Neural progenitor cell (in vitro differentiated cells): ENCODE results near the gene SUSD3. TPM values are rescaled to one million over a fixed set of nuclear protein-coding genes. Genes with fewer than 3 reads are reported as not detected.

ENCODE experiments used
- DNase-seq: peaks from one replicate; pipeline ENCODE4 v3.0.0-alpha.2; 2016; ENCODE audit warnings: low spot score
- H2AFZ ChIP-seq: fragments of 200-600 bp; sonication (generic); replicated peaks from 2 replicates; pipeline ENCODE4 v1.6.1; 2016; ENCODE audit warnings: antibody characterized with exemption
- H3F3A ChIP-seq: fragments of 200-600 bp; sonication (generic); 2 replicates; pipeline ENCODE4 v1.6.1; 2016; ENCODE audit warnings: antibody characterized with exemption, low read depth
- H3K27ac ChIP-seq: fragments of 200-600 bp; sonication (generic); 2 replicates; pipeline ENCODE4 v1.5.1; 2016; ENCODE audit warnings: mild to moderate bottlenecking
- H3K27me3 ChIP-seq: fragments of 200-600 bp; sonication (generic); 2 replicates; pipeline ENCODE4 v1.6.1; 2016; ENCODE audit warnings: mild to moderate bottlenecking, moderate library complexity
- H3K36me3 ChIP-seq: fragments of 200-600 bp; sonication (generic); 2 replicates; pipeline ENCODE4 v1.5.1; 2016
- H3K4me1 ChIP-seq: fragments of 200-600 bp; sonication (generic); 2 replicates; pipeline ENCODE4 v1.6.1; 2016; ENCODE audit warnings: mixed run types
- H3K4me2 ChIP-seq: fragments of 200-600 bp; sonication (generic); 2 replicates; pipeline ENCODE4 v1.6.1; 2016
- H3K4me3 ChIP-seq: fragments of 200-600 bp; sonication (generic); 2 replicates; pipeline ENCODE4 v1.5.1; 2016
- H3K79me2 ChIP-seq: fragments of 200-600 bp; sonication (generic); 2 replicates; pipeline ENCODE4 v1.6.1; 2016; ENCODE audit warnings: low read depth
- H3K9ac ChIP-seq: fragments of 200-600 bp; sonication (generic); 2 replicates; pipeline ENCODE4 v1.6.1; 2016
- H3K9me3 ChIP-seq: fragments of 200-600 bp; sonication (generic); 2 replicates; pipeline ENCODE4 v1.5.1; 2016; ENCODE audit warnings: low read depth
- H4K20me1 ChIP-seq: fragments of 200-600 bp; sonication (generic); 2 replicates; pipeline ENCODE4 v1.6.1; 2016; ENCODE audit warnings: low read depth
- H3K27ac Mint-ChIP-seq: 3 replicates; pipeline ENCODE4 v1.8.0; 2021; ENCODE audit warnings: mixed read lengths
- H3K27me3 Mint-ChIP-seq: 2 replicates; pipeline ENCODE4 v1.8.0; 2022; ENCODE audit warnings: low read depth, mild to moderate bottlenecking, inconsistent platforms, moderate library complexity, mixed read lengths; ENCODE audit not compliant: insufficient read depth
- H3K36me3 Mint-ChIP-seq: 3 replicates; pipeline ENCODE4 v1.8.0; 2021; ENCODE audit warnings: mixed read lengths
- H3K4me1 Mint-ChIP-seq: 3 replicates; pipeline ENCODE4 v1.8.0; 2021; ENCODE audit warnings: mixed read lengths
- H3K4me3 Mint-ChIP-seq: 3 replicates; pipeline ENCODE4 v1.8.0; 2021; ENCODE audit warnings: mild to moderate bottlenecking, moderate library complexity, mixed read lengths
- H3K9me3 Mint-ChIP-seq: 3 replicates; pipeline ENCODE4 v1.8.0; 2020; ENCODE audit warnings: mixed read lengths
- CTCF ChIP-seq: fragments of 200-600 bp; sonication (generic); IDR thresholded peaks from 2 replicates; pipeline ENCODE4 v1.5.1; 2017; ENCODE audit warnings: antibody characterized with exemption, mild to moderate bottlenecking
- EZH2 ChIP-seq: fragments of 200-600 bp; sonication (generic); IDR thresholded peaks from 2 replicates; pipeline ENCODE4 v1.6.1; 2017; ENCODE audit warnings: antibody characterized with exemption, mild to moderate bottlenecking, moderate library complexity
- EZH2phosphoT487 ChIP-seq: fragments of 200-600 bp; sonication (generic); IDR thresholded peaks from 2 replicates; pipeline ENCODE4 v1.6.1; 2017; ENCODE audit warnings: antibody characterized with exemption
- total RNA-seq: library from RNA; depleted of rRNA; stranded (reverse); fragments of >200 nt; gene quantifications from 2 replicates; pipeline ENCODE4 v1.2.3, GENCODE V29; 2015; ENCODE audit warnings: low replicate concordance

Gene SUSD3
- total RNA-seq, 1 donor from 2014 or later: not detected

- Mint-ChIP-seq H3K4me1 (peaks cover 3% of the 10 kb centered on the region), H3K9me3 (no peaks in the 10 kb centered on the region), H3K36me3 (peaks cover 2% of the 10 kb centered on the region), H3K27me3 (peaks cover 6% of the 10 kb centered on the region), H3K4me3 (no peak overlapping the region), H3K27ac (no peak overlapping the region)
- Histone ChIP-seq H3K9me3 (no peaks in the 10 kb centered on the region), H4K20me1 (no peaks in the 10 kb centered on the region), H3K4me2 (no peak overlapping the region), H3F3A (no peaks in the 10 kb centered on the region), H2AFZ (no peak overlapping the region), H3K4me1 (no peaks in the 10 kb centered on the region), H3K36me3 (no peaks in the 10 kb centered on the region), H3K27me3 (no peaks in the 10 kb centered on the region), H3K27ac (no peak overlapping the region), H3K4me3 (no peak overlapping the region), H3K79me2 (no peaks in the 10 kb centered on the region), H3K9ac (no peak overlapping the region)
- no peak for DNase-seq
- TF ChIP-seq EZH2: no peak
These were observed 54.4 kb downstream of the SUSD3 start for GRCh38 chr9:93112864-93113389.

GRCh38 chr9:93114169-93114983, 55.9 kb downstream of the SUSD3 start:
- Mint-ChIP-seq H3K4me3 (peak overlapping the region; percentile 60), H3K27me3 (peaks cover 5% of the 10 kb centered on the region), H3K36me3 (peaks cover 2% of the 10 kb centered on the region), H3K27ac (peak overlapping the region; percentile 33), H3K4me1 (no peaks in the 10 kb centered on the region), H3K9me3 (no peaks in the 10 kb centered on the region)
- Histone ChIP-seq H3K4me3 (no peak overlapping the region), H3F3A (no peaks in the 10 kb centered on the region), H3K9ac (no peak overlapping the region), H3K79me2 (no peaks in the 10 kb centered on the region), H2AFZ (no peak overlapping the region), H4K20me1 (no peaks in the 10 kb centered on the region), H3K27ac (no peak overlapping the region), H3K9me3 (no peaks in the 10 kb centered on the region), H3K27me3 (no peaks in the 10 kb centered on the region), H3K36me3 (no peaks in the 10 kb centered on the region), H3K4me1 (no peaks in the 10 kb centered on the region), H3K4me2 (no peak overlapping the region)
- DNase-seq: no peak
- TF ChIP-seq EZH2phosphoT487: no peak
- TF ChIP-seq CTCF: no peak
- TF ChIP-seq EZH2: no peak

- no peaks in the 10 kb centered on the region for H3K79me2 ChIP-seq
- H3K27ac ChIP-seq: no peak overlapping the region
- no peak for DNase-seq
- peaks cover 2% of the 10 kb centered on the region for H3K36me3 Mint-ChIP-seq
- H2AFZ ChIP-seq: no peak overlapping the region
- TF ChIP-seq EZH2phosphoT487: no peak
- no peak for TF ChIP-seq CTCF
- no peak for TF ChIP-seq EZH2
- no peak overlapping the region for H3K4me2 ChIP-seq
- peak overlapping the region; percentile 60 for H3K4me3 Mint-ChIP-seq
- no peaks in the 10 kb centered on the region for H3K36me3 ChIP-seq
- no peaks in the 10 kb centered on the region for H3K4me1 ChIP-seq
- H3K4me1 Mint-ChIP-seq: no peaks in the 10 kb centered on the region
- peaks cover 3% of the 10 kb centered on the region for H3K27me3 Mint-ChIP-seq
- no peaks in the 10 kb centered on the region for H3F3A ChIP-seq
- no peak overlapping the region for H3K4me3 ChIP-seq
- no peaks in the 10 kb centered on the region for H3K9me3 ChIP-seq
- peak overlapping the region; percentile 33 for H3K27ac Mint-ChIP-seq
- no peaks in the 10 kb centered on the region for H3K9me3 Mint-ChIP-seq
- no peak overlapping the region for H3K9ac ChIP-seq
- no peaks in the 10 kb centered on the region for H4K20me1 ChIP-seq
- no peaks in the 10 kb centered on the region for H3K27me3 ChIP-seq
These were observed 56.5 kb downstream of the SUSD3 start for GRCh38 chr9:93114984-93115335.

- no peak overlapping the region for H3K9ac ChIP-seq
- H3K27ac ChIP-seq: no peak overlapping the region
- no peaks in the 10 kb centered on the region for H3K9me3 ChIP-seq
- H3K36me3 Mint-ChIP-seq: peaks cover 2% of the 10 kb centered on the region
- no peak overlapping the region for H3K4me3 Mint-ChIP-seq
- H3K4me1 ChIP-seq: no peaks in the 10 kb centered on the region
- no peak overlapping the region for H2AFZ ChIP-seq
- H3K79me2 ChIP-seq: no peaks in the 10 kb centered on the region
- H3K4me2 ChIP-seq: no peak overlapping the region
- H3K4me3 ChIP-seq: no peak overlapping the region
- no peaks in the 10 kb centered on the region for H3F3A ChIP-seq
- H3K4me1 Mint-ChIP-seq: peaks cover 4% of the 10 kb centered on the region
- no peaks in the 10 kb centered on the region for H4K20me1 ChIP-seq
- TF ChIP-seq EZH2: no peak
- no peak for TF ChIP-seq EZH2phosphoT487
- no peak for TF ChIP-seq CTCF
- DNase-seq: no peak
- H3K36me3 ChIP-seq: no peaks in the 10 kb centered on the region
- H3K27me3 Mint-ChIP-seq: peaks cover 3% of the 10 kb centered on the region
- no peaks in the 10 kb centered on the region for H3K9me3 Mint-ChIP-seq
- no peaks in the 10 kb centered on the region for H3K27me3 ChIP-seq
- no peak overlapping the region for H3K27ac Mint-ChIP-seq
These were observed 57.1 kb downstream of the SUSD3 start for GRCh38 chr9:93115486-93116071.
